Fibroblast of upper back skin (primary cell): ENCODE measurements around the gene TRERF1.
A peak's percentile ranks its signal among the peaks of the same experiment; 100 is the strongest.
"Not testable (repeated sequence)": the region's sequence is repeated elsewhere in the genome, so short reads cannot be mapped to it uniquely, and the experiment has no call there.

Experiments
- DNase-seq: peaks from one replicate; pipeline ENCODE4 v3.0.0-alpha.2; 2013

TRERF1 gene

GRCh38 chr6:42237857-42238256 is 213.9 kb downstream of the TRERF1 start:
- no peak for DNase-seq

- no peak for DNase-seq
These were observed 214.8 kb downstream of the TRERF1 start for GRCh38 chr6:42236682-42237473.

GRCh38 chr6:42236030-42236429 is 215.7 kb downstream of the TRERF1 start:
- no peak for DNase-seq

GRCh38 chr6:42232035-42232434 is 219.7 kb downstream of the TRERF1 start:
- DNase-seq = no peak

- no peak for DNase-seq
These were observed 221.1 kb downstream of the TRERF1 start for GRCh38 chr6:42230345-42231321.

- no peak for DNase-seq
These were observed 222.1 kb downstream of the TRERF1 start for GRCh38 chr6:42229506-42230119.

GRCh38 chr6:42228305-42228704 is 223.4 kb downstream of the TRERF1 start:
- no peak for DNase-seq

- DNase-seq = no peak
These were observed 224.4 kb downstream of the TRERF1 start for GRCh38 chr6:42227173-42227850.

- DNase-seq = peak; percentile 14
These were observed 225.0 kb downstream of the TRERF1 start for GRCh38 chr6:42226645-42227143.

- peak; percentile 36 for DNase-seq
These were observed 225.5 kb downstream of the TRERF1 start for GRCh38 chr6:42226161-42226611.

- DNase-seq = no peak
These were observed 226.3 kb downstream of the TRERF1 start for GRCh38 chr6:42225419-42225818.

GRCh38 chr6:42225029-42225339 is 226.7 kb downstream of the TRERF1 start:
- no peak for DNase-seq

GRCh38 chr6:42224222-42225028 is 227.3 kb downstream of the TRERF1 start:
- peak; percentile 77 for DNase-seq

- DNase-seq = no peak
These were observed 229.3 kb downstream of the TRERF1 start for GRCh38 chr6:42222448-42222847.

GRCh38 chr6:42221546-42221945 is 230.2 kb downstream of the TRERF1 start:
- DNase-seq = no peak

- DNase-seq = no peak
These were observed 230.9 kb downstream of the TRERF1 start for GRCh38 chr6:42220807-42221206.

- DNase-seq = peak; percentile 95
These were observed 234.0 kb downstream of the TRERF1 start, which contains the start of gene MRPS10 for GRCh38 chr6:42217519-42218367. Gene MRPS10 (minus strand): TSS chr6:42217861. CDS start chr6:42217849, 12 bp downstream.

- DNase-seq = no peak
These were observed 234.6 kb downstream of the TRERF1 start for GRCh38 chr6:42217157-42217518.

GRCh38 chr6:42216495-42216894 is 235.2 kb downstream of the TRERF1 start:
- not testable (repeated sequence) for DNase-seq

- no peak for DNase-seq
These were observed 239.3 kb downstream of the TRERF1 start for GRCh38 chr6:42212442-42212841.

- DNase-seq = no peak
These were observed 240.0 kb downstream of the TRERF1 start for GRCh38 chr6:42211726-42212125.
